Measurements from ENCODE around the gene UNC80. TPM values are rescaled to one million over a fixed set of nuclear protein-coding genes. Genes with fewer than 3 reads are reported as not detected.

Gene UNC80
- total and polyA plus RNA-seq, 2 experiments from 2014 or later = 0.03 to 0.12 TPM

DNA sequence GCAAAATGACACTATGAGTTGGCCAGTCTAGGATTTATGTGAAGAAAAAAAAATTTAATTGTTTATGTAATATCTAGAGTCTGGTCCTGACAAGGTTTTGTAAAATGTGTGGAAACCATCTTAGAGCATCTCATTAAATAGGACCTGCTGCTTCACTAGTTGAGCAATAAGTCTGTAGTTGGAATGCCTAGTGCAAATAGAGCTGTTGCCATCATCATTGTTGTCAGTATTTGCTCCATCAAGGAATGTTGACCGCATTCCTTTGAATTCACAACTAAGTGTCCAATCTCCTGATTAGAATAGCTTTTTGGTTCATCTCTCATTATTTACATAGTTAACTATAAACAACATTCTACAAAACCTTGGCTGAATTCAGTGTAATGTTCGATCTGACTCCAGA lies 198.6 kb downstream of the UNC80 start:
- Histone ChIP-seq H2AFZ (no peak overlapping the region), H3K9me3 (ENCODE audit: low read depth) (no peaks in the 10 kb centered on the region), H3K36me3 (replicated peaks; ENCODE audit: insufficient read depth, low read depth) (no peaks in the 10 kb centered on the region), H3K79me2 (no peaks in the 10 kb centered on the region), H3K27ac (no peak overlapping the region), H3K27me3 (no peaks in the 10 kb centered on the region), H3K4me3 (no peak overlapping the region), H4K20me1 (ENCODE audit: insufficient read depth, poor library complexity, severe bottlenecking) (no peaks in the 10 kb centered on the region), H3K4me2 (no peak overlapping the region), H3K4me1 (ENCODE audit: insufficient read depth) (no peaks in the 10 kb centered on the region), H3K9me2 (replicated peaks; ENCODE audit: insufficient read depth) (no peaks in the 10 kb centered on the region)
- TF ChIP-seq, protein P1, sequence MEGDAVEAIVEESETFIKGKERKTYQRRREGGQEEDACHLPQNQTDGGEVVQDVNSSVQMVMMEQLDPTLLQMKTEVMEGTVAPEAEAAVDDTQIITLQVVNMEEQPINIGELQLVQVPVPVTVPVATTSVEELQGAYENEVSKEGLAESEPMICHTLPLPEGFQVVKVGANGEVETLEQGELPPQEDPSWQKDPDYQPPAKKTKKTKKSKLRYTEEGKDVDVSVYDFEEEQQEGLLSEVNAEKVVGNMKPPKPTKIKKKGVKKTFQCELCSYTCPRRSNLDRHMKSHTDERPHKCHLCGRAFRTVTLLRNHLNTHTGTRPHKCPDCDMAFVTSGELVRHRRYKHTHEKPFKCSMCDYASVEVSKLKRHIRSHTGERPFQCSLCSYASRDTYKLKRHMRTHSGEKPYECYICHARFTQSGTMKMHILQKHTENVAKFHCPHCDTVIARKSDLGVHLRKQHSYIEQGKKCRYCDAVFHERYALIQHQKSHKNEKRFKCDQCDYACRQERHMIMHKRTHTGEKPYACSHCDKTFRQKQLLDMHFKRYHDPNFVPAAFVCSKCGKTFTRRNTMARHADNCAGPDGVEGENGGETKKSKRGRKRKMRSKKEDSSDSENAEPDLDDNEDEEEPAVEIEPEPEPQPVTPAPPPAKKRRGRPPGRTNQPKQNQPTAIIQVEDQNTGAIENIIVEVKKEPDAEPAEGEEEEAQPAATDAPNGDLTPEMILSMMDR (IDR thresholded peaks at IDR 0.05; ENCODE audit: poor library complexity) = no peak
- TF ChIP-seq EZH2phosphoT487 (IDR thresholded peaks at IDR 0.05; ENCODE audit: low read depth, severe bottlenecking, unreplicated experiment) = no peak
- no peak for TF ChIP-seq EZH2 (IDR thresholded peaks at IDR 0.05; ENCODE audit: borderline replicate concordance)
- DNase-seq (ENCODE audit: low spot score) = no peak
- WGBS (ENCODE audit: low lambda C conversion rate, missing lambda C conversion rate) = 83% methylated on average over 2 of the region's 2 CpGs

DNA sequence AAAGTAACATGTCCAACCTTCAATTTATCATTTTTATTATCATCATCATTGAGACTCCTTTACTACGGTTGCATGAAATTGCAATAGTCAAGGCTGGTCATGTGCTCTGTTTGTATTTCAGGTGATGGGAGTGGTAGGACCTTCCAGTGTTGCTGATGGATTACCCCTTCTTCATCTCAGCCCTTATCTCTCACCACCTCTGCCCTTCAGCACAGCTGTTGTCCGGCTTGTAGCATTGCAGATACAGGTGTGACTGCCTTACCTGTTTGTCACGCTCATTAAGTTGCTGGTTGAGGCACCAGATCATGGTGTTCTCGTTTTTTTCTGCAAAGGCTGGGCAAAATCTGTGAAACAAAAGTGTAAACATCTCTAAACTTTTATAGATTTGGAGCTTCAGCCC lies 199.1 kb downstream of the UNC80 start:
- 62% methylated on average over 4 of the region's 4 CpGs for WGBS (ENCODE audit: low lambda C conversion rate, missing lambda C conversion rate)
- H3K9me3 ChIP-seq (ENCODE audit: low read depth) = no peaks in the 10 kb centered on the region
- H3K36me3 ChIP-seq (replicated peaks; ENCODE audit: insufficient read depth, low read depth) = no peaks in the 10 kb centered on the region
- H3K9me2 ChIP-seq (replicated peaks; ENCODE audit: insufficient read depth) = no peaks in the 10 kb centered on the region
- no peaks in the 10 kb centered on the region for H3K4me1 ChIP-seq (ENCODE audit: insufficient read depth)
- H4K20me1 ChIP-seq (ENCODE audit: insufficient read depth, poor library complexity, severe bottlenecking) = no peaks in the 10 kb centered on the region
- H3K79me2 ChIP-seq = no peaks in the 10 kb centered on the region
- no peaks in the 10 kb centered on the region for H3K27me3 ChIP-seq
- no peak for DNase-seq (ENCODE audit: low spot score)
- H3K4me2 ChIP-seq = no peak overlapping the region
- no peak overlapping the region for H3K27ac ChIP-seq
- TF ChIP-seq EZH2 (IDR thresholded peaks at IDR 0.05; ENCODE audit: borderline replicate concordance) (no peak), EZH2phosphoT487 (IDR thresholded peaks at IDR 0.05; ENCODE audit: low read depth, severe bottlenecking, unreplicated experiment) (no peak)
- TF ChIP-seq, protein P1 (IDR thresholded peaks at IDR 0.05; ENCODE audit: poor library complexity) = no peak
- no peak overlapping the region for H2AFZ ChIP-seq
- H3K4me3 ChIP-seq = no peak overlapping the region

DNA sequence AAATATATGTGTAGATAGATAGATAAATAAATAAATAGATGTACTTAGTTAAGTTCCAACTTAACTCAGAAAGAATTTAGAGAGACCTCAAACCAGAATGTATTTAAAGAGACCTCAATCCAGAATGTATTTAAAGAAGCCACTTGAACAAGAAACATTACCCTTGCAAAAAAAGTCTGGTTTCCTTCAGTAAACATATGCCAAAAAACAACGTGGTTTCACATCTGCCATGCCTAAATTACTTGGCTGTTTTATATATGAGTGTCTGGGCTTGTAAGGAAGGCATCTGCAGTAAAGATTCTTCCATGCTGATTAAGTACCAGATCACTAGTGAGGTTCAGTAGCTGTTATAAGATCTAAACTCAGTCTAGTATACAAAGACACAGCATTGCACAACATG lies 201.7 kb downstream of the UNC80 start:
- Histone ChIP-seq H3K4me1 (ENCODE audit: insufficient read depth) (no peaks in the 10 kb centered on the region), H3K36me3 (replicated peaks; ENCODE audit: insufficient read depth, low read depth) (no peaks in the 10 kb centered on the region), H3K4me2 (no peak overlapping the region), H2AFZ (no peak overlapping the region), H3K9me3 (ENCODE audit: low read depth) (no peaks in the 10 kb centered on the region), H3K9me2 (replicated peaks; ENCODE audit: insufficient read depth) (no peaks in the 10 kb centered on the region), H3K79me2 (no peaks in the 10 kb centered on the region), H3K4me3 (no peak overlapping the region), H4K20me1 (ENCODE audit: insufficient read depth, poor library complexity, severe bottlenecking) (no peaks in the 10 kb centered on the region), H3K27me3 (no peaks in the 10 kb centered on the region), H3K27ac (no peak overlapping the region)
- TF ChIP-seq, protein P1 (IDR thresholded peaks at IDR 0.05; ENCODE audit: poor library complexity) = no peak
- no peak for DNase-seq (ENCODE audit: low spot score)
- 32% methylated on average over 1 of the region's 1 CpG for WGBS (ENCODE audit: low lambda C conversion rate, missing lambda C conversion rate)

DNA sequence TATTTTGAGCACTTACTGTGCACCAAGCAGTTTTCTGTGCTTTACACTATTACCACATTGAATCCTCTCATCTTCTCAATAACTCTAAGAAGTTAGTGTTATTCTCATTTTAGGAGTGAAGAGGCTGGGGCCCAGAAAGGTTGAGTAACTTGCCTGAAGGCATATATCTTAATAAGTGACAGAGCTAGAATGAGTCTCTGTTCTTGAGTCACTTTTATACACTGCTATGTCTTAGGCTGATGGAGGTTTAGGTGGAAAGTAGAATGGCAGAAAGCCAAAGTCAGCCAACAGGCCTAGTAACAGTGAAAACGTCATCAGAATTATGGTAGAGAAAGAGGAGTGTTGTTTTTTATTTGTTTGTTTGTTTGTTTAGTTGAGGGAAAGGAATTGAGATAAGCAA lies 202.9 kb downstream of the UNC80 start:
- H4K20me1 ChIP-seq (ENCODE audit: insufficient read depth, poor library complexity, severe bottlenecking) = no peaks in the 10 kb centered on the region
- no peak overlapping the region for H2AFZ ChIP-seq
- H3K9me2 ChIP-seq (replicated peaks; ENCODE audit: insufficient read depth) = no peaks in the 10 kb centered on the region
- TF ChIP-seq EZH2phosphoT487 (IDR thresholded peaks at IDR 0.05; ENCODE audit: low read depth, severe bottlenecking, unreplicated experiment) (no peak), EZH2 (IDR thresholded peaks at IDR 0.05; ENCODE audit: borderline replicate concordance) (no peak)
- TF ChIP-seq, protein P1 (IDR thresholded peaks at IDR 0.05; ENCODE audit: poor library complexity) = no peak
- no peaks in the 10 kb centered on the region for H3K9me3 ChIP-seq (ENCODE audit: low read depth)
- no peak overlapping the region for H3K4me2 ChIP-seq
- H3K27me3 ChIP-seq = no peaks in the 10 kb centered on the region
- H3K27ac ChIP-seq = no peak overlapping the region
- no peaks in the 10 kb centered on the region for H3K79me2 ChIP-seq
- H3K4me3 ChIP-seq = no peak overlapping the region
- H3K36me3 ChIP-seq (replicated peaks; ENCODE audit: insufficient read depth, low read depth) = no peaks in the 10 kb centered on the region
- H3K4me1 ChIP-seq (ENCODE audit: insufficient read depth) = no peaks in the 10 kb centered on the region
- WGBS (ENCODE audit: low lambda C conversion rate, missing lambda C conversion rate) = 56% methylated on average over 1 of the region's 1 CpG
- no peak for DNase-seq (ENCODE audit: low spot score)

Measured in hepatocyte (in vitro differentiated cells).